HG02981 (cell line): ENCODE measurements around the gene KHDRBS2.
"Not testable (repeated sequence)": the region's sequence is repeated elsewhere in the genome, so short reads cannot be mapped to it uniquely, and the experiment has no call there.

Experiments
- ATAC-seq: cut with Tn5 transposase; IDR thresholded peaks from one replicate; pipeline ENCODE4 v1.9.1; 2021; ENCODE audit warnings: mild to moderate bottlenecking, moderate library complexity; ENCODE audit not compliant: unreplicated experiment

The KHDRBS2 gene

GRCh38 chr6:61886608-61887259 is 399.3 kb downstream of the KHDRBS2 start:
- ATAC-seq = no peak

- no peak for ATAC-seq
Measured at GRCh38 chr6:61869632-61870400, 416.2 kb downstream of the KHDRBS2 start.

- no peak for ATAC-seq
Measured at GRCh38 chr6:61868507-61869080, 417.4 kb downstream of the KHDRBS2 start.

- no peak for ATAC-seq
Measured at GRCh38 chr6:61867635-61868034, 418.4 kb downstream of the KHDRBS2 start.

GRCh38 chr6:61857541-61857940 is 428.5 kb downstream of the KHDRBS2 start:
- ATAC-seq = no peak

GRCh38 chr6:61841958-61842357 is 444.1 kb downstream of the KHDRBS2 start:
- no peak for ATAC-seq

- ATAC-seq = no peak
Measured at GRCh38 chr6:61835237-61835636, 450.8 kb downstream of the KHDRBS2 start.

GRCh38 chr6:61833176-61833755 is 452.8 kb downstream of the KHDRBS2 start:
- no peak for ATAC-seq

GRCh38 chr6:61817716-61818115 is 468.3 kb downstream of the KHDRBS2 start:
- no peak for ATAC-seq

GRCh38 chr6:61810047-61810446 is 476.0 kb downstream of the KHDRBS2 start:
- ATAC-seq = no peak

GRCh38 chr6:61809004-61809595 is 476.9 kb downstream of the KHDRBS2 start:
- peak; percentile 69 for ATAC-seq

GRCh38 chr6:61787998-61788397 is 498.0 kb downstream of the KHDRBS2 start:
- no peak for ATAC-seq

- ATAC-seq = not testable (repeated sequence)
Measured at GRCh38 chr6:61769446-61769845, 516.6 kb downstream of the KHDRBS2 start.

- ATAC-seq = no peak
Measured at GRCh38 chr6:61755739-61756138, 530.3 kb downstream of the KHDRBS2 start.

- ATAC-seq = no peak
Measured at GRCh38 chr6:61751986-61752385, 534.0 kb downstream of the KHDRBS2 start.

- no peak for ATAC-seq
Measured at GRCh38 chr6:61745994-61746393, 540.0 kb downstream of the KHDRBS2 start.

- ATAC-seq = no peak
Measured at GRCh38 chr6:61711849-61712248, 574.2 kb downstream of the KHDRBS2 start.

- ATAC-seq = no peak
Measured at GRCh38 chr6:61688165-61688564, 597.9 kb downstream of the KHDRBS2 start.

- ATAC-seq = no peak
Measured at GRCh38 chr6:61682562-61682961, 603.5 kb downstream of the KHDRBS2 start.

GRCh38 chr6:61679625-61680024 is 606.4 kb downstream of the KHDRBS2 start:
- ATAC-seq = no peak

GRCh38 chr6:61675734-61676133 is 610.3 kb downstream of the KHDRBS2 start:
- ATAC-seq = no peak
